Psoas muscle (tissue), 8 donors: ENCODE measurements around the gene CCDC137. TPM values are rescaled to one million over a fixed set of nuclear protein-coding genes. Genes with fewer than 3 reads are reported as not detected.
A peak's percentile ranks its signal among the peaks of the same experiment; 100 is the strongest.

Source experiments
- ATAC-seq, 4 donors: fragments of 200-7000 bp; cut with Tn5 transposase; one replicate each; pipeline ENCODE4 v1.9.1; 2020; ENCODE audit warnings: moderate library complexity in 3 of 4, mild to moderate bottlenecking in 2 of 4
- DNase-seq, 2 donors: peaks; one replicate each; pipeline ENCODE4 v3.0.0-alpha.2; 2020
- H3K27ac ChIP-seq: fragments of 200-600 bp; one replicate; pipeline ENCODE4 v1.8.0; 2022
- H3K27me3 ChIP-seq, 3 donors: fragments of 200-600 bp in 1 of 3; one replicate each; pipeline versions ENCODE4 v1.6.1 to v1.8.0; 2013 to 2022; ENCODE audit warnings: low read length in 2 of 3, mild to moderate bottlenecking in 2 of 3, moderate library complexity in 1 of 3; ENCODE audit not compliant: insufficient read depth in 3 of 3
- H3K36me3 ChIP-seq, 2 donors: fragments of 200-600 bp in 1 of 2; one replicate each; pipeline versions ENCODE4 v1.6.1 to v1.8.0; 2013 to 2022; ENCODE audit warnings: low read depth in 1 of 2, mild to moderate bottlenecking in 1 of 2, moderate library complexity in 1 of 2; ENCODE audit not compliant: insufficient read depth in 1 of 2
- H3K4me1 ChIP-seq: fragments of 200-600 bp; one replicate; pipeline ENCODE4 v1.8.0; 2022
- H3K4me3 ChIP-seq: fragments of 200-600 bp; one replicate; pipeline ENCODE4 v1.8.0; 2022; ENCODE audit warnings: mild to moderate bottlenecking
- H3K9me3 ChIP-seq: fragments of 200-600 bp; one replicate; pipeline ENCODE4 v1.8.0; 2022
- WGBS, 3 donors: extraction: QIAGEN DNeasy Blood & Tissue Kit; methylation state at CpG; one replicate each; pipeline versions ENCODE4 v1.1.6 to v1.1.7; 2013; 5-methylcytosine and 5-hydroxymethylcytosine counted together
- intact Hi-C, 2 donors: fragments of 100-400 bp; cut with DNase I; formaldehyde crosslinking; loops; one replicate each; pipeline versions ENCODE4 v1.11.0 to v1.14.2; 2022
- polyA plus RNA-seq, 3 donors: library from polyadenylated mRNA; stranded (reverse); fragments of 200-250 nt; gene quantifications; one replicate each; pipeline ENCODE4 v1.2.3, GENCODE V29; 2013
- total RNA-seq, 4 donors: library from RNA; stranded (reverse); fragmentation: NEBNext Ultra II Directional in 2 of 4; extraction: Animal tissue kit (Norgen Biotek cat#: 25700) in 2 of 4; gene quantifications; one replicate each; pipeline versions ENCODE4 v1.2.1 to v1.2.4, GENCODE V29; 2021 to 2023
- TF ChIP-seq, protein P1 (sequence below): fragments of 200-600 bp; IDR thresholded peaks from one replicate; pipeline ENCODE4 v1.8.0; 2022; ENCODE audit warnings: antibody characterized with exemption
- donor health status: healthy with polysubstance abuse.
- donor health status: DM: no; HTN: no; CAD: no; lungs with moderate emphysema.
- donor health status: Bipolar disorder and iron deficiency.
- donor health status: healthy.
- donor health status: DM: yes; HTN: yes; CAD: no.
- donor health status: DM: no; HTN: no; CAD: no.
- donor health status: DM: no; HTN: no; CAD: no.
- donor health status: DM: yes; HTN: yes; CAD: no.

CCDC137 gene
- total and polyA plus RNA-seq, 7 donors, result 4.8 to 47.4 (median 11.3) TPM

- peak; percentile 28 to 59 (median 54) for ATAC-seq
- DNase-seq, result no peak
- intact Hi-C loops, result no loop called here
- 38 to 47% (median 43%) methylated on average over 9 to 10 of the region's 10 CpGs for WGBS, 3 donors
- Histone ChIP-seq H3K9me3 (no peaks in the 10 kb centered on the region), H3K27ac (no peak overlapping the region), H3K36me3 (no peaks in the 10 kb centered on the region), H3K27me3 (peaks cover 0 to 6% (median 2%) of the 10 kb centered on the region in 3 donors), H3K4me3 (no peak overlapping the region), H3K4me1 (peaks cover 17% of the 10 kb centered on the region)
- TF ChIP-seq, protein P1, sequence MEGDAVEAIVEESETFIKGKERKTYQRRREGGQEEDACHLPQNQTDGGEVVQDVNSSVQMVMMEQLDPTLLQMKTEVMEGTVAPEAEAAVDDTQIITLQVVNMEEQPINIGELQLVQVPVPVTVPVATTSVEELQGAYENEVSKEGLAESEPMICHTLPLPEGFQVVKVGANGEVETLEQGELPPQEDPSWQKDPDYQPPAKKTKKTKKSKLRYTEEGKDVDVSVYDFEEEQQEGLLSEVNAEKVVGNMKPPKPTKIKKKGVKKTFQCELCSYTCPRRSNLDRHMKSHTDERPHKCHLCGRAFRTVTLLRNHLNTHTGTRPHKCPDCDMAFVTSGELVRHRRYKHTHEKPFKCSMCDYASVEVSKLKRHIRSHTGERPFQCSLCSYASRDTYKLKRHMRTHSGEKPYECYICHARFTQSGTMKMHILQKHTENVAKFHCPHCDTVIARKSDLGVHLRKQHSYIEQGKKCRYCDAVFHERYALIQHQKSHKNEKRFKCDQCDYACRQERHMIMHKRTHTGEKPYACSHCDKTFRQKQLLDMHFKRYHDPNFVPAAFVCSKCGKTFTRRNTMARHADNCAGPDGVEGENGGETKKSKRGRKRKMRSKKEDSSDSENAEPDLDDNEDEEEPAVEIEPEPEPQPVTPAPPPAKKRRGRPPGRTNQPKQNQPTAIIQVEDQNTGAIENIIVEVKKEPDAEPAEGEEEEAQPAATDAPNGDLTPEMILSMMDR, result no peak
Measured at GRCh38 chr17:81722184-81723120, 55.9 kb downstream of the CCDC137 start.

Other genes starting within 250 kb of the CCDC137 start
- gene ACTG1, start 153.9 kb upstream of the CCDC137 start, total RNA-seq, result 100 to 1,000 TPM; 341 to 567 (median 431) TPM
- gene ACTG1, start 153.9 kb upstream of the CCDC137 start, polyA plus RNA-seq, result 100 to 1,000 TPM; 150 to 620 (median 219) TPM
- under 1 TPM in 3 of 4 donors, not detected in 1; 0.13 to 0.71 (median 0.38) TPM for gene FSCN2, start 138.4 kb upstream of the CCDC137 start, total RNA-seq
- under 1 TPM; 0.08 to 0.09 (median 0.08) TPM for gene FSCN2, start 138.4 kb upstream of the CCDC137 start, polyA plus RNA-seq
- gene FAAP100, start 114.4 kb upstream of the CCDC137 start, total RNA-seq, result 10 to 100 TPM; 11.8 to 13.1 (median 12.7) TPM
- gene FAAP100, start 114.4 kb upstream of the CCDC137 start, polyA plus RNA-seq, result 10 to 100 TPM; 11.6 to 16.3 (median 12.6) TPM
- gene NPLOC4, start 29.6 kb upstream of the CCDC137 start, total RNA-seq, result 100 to 1,000 TPM; 151 to 324 (median 219) TPM
- gene NPLOC4, start 29.6 kb upstream of the CCDC137 start, polyA plus RNA-seq, result 100 to 1,000 TPM in 2 of 3 donors, 10 to 100 TPM in 1; 87.3 to 414 (median 117) TPM
- under 1 TPM in 2 of 4 donors, not detected in 2; 0.22 to 0.67 TPM for gene TSPAN10, start 29.5 kb upstream of the CCDC137 start, total RNA-seq
- gene TSPAN10, start 29.5 kb upstream of the CCDC137 start, polyA plus RNA-seq, result under 1 TPM; 0.09 to 0.39 (median 0.14) TPM
- under 1 TPM in 1 of 4 donors, not detected in 3; 0.64 TPM for gene PDE6G, start 10.2 kb upstream of the CCDC137 start, total RNA-seq
- gene PDE6G, start 10.2 kb upstream of the CCDC137 start, polyA plus RNA-seq, result 1 to 10 TPM in 1 of 3 donors, under 1 TPM in 2; 0.25 to 1.5 (median 0.56) TPM
- 10 to 100 TPM; 15.5 to 23.6 (median 20.5) TPM for gene OXLD1, start 132 bp upstream of the CCDC137 start, total RNA-seq
- 10 to 100 TPM; 35.1 to 44.9 (median 39.8) TPM for gene OXLD1, start 132 bp upstream of the CCDC137 start, polyA plus RNA-seq
- 10 to 100 TPM in 3 of 4 donors, 1 to 10 TPM in 1; 7.8 to 15.6 (median 11.9) TPM for gene ARL16, start 17.1 kb downstream of the CCDC137 start, total RNA-seq
- 10 to 100 TPM; 23.2 to 29.3 (median 29.1) TPM for gene ARL16, start 17.1 kb downstream of the CCDC137 start, polyA plus RNA-seq
- gene HGS, start 17.3 kb downstream of the CCDC137 start, total RNA-seq, result 10 to 100 TPM; 38.6 to 74.5 (median 56.5) TPM
- gene HGS, start 17.3 kb downstream of the CCDC137 start, polyA plus RNA-seq, result 100 to 1,000 TPM in 2 of 3 donors, 10 to 100 TPM in 1; 62.3 to 158 (median 139) TPM
- gene MRPL12, start 36.6 kb downstream of the CCDC137 start, total RNA-seq, result 100 to 1,000 TPM in 2 of 4 donors, 10 to 100 TPM in 2; 93.0 to 175 (median 104) TPM
- 100 to 1,000 TPM; 222 to 558 (median 242) TPM for gene MRPL12, start 36.6 kb downstream of the CCDC137 start, polyA plus RNA-seq
- 1 to 10 TPM; 2.4 to 6.3 (median 3.8) TPM for gene SLC25A10, start 45.5 kb downstream of the CCDC137 start, total RNA-seq
- 1 to 10 TPM; 5.9 to 7.0 (median 6.3) TPM for gene SLC25A10, start 45.5 kb downstream of the CCDC137 start, polyA plus RNA-seq
- not detected for gene GCGR, start 137.4 kb downstream of the CCDC137 start, total RNA-seq
- under 1 TPM in 2 of 3 donors, not detected in 1; 0.03 to 0.08 TPM for gene GCGR, start 137.4 kb downstream of the CCDC137 start, polyA plus RNA-seq
- gene MCRIP1, start 166.6 kb downstream of the CCDC137 start, total RNA-seq, result 10 to 100 TPM; 20.5 to 47.6 (median 25.7) TPM
- gene MCRIP1, start 166.6 kb downstream of the CCDC137 start, polyA plus RNA-seq, result 100 to 1,000 TPM in 1 of 3 donors, 10 to 100 TPM in 2; 45.1 to 187 (median 57.1) TPM
- 1,000 to 10,000 TPM in 3 of 4 donors, 100 to 1,000 TPM in 1; 976 to 2,217 (median 1,286) TPM for gene PPP1R27, start 168.3 kb downstream of the CCDC137 start, total RNA-seq
- gene PPP1R27, start 168.3 kb downstream of the CCDC137 start, polyA plus RNA-seq, result 100 to 1,000 TPM; 296 to 661 (median 603) TPM
- gene P4HB, start 193.8 kb downstream of the CCDC137 start, total RNA-seq, result 100 to 1,000 TPM; 244 to 361 (median 296) TPM
- 100 to 1,000 TPM; 236 to 384 (median 267) TPM for gene P4HB, start 193.8 kb downstream of the CCDC137 start, polyA plus RNA-seq
- gene ARHGDIA, start 204.6 kb downstream of the CCDC137 start, total RNA-seq, result 100 to 1,000 TPM in 3 of 4 donors, 10 to 100 TPM in 1; 88.3 to 192 (median 160) TPM
- gene ARHGDIA, start 204.6 kb downstream of the CCDC137 start, polyA plus RNA-seq, result 100 to 1,000 TPM in 2 of 3 donors, 10 to 100 TPM in 1; 79.1 to 268 (median 100) TPM
- gene ALYREF, start 224.8 kb downstream of the CCDC137 start, total RNA-seq, result 10 to 100 TPM; 23.0 to 58.4 (median 47.1) TPM
- 10 to 100 TPM; 37.5 to 79.8 (median 43.8) TPM for gene ALYREF, start 224.8 kb downstream of the CCDC137 start, polyA plus RNA-seq
- 100 to 1,000 TPM; 118 to 208 (median 135) TPM for gene ANAPC11, start 225.0 kb downstream of the CCDC137 start, total RNA-seq
- 100 to 1,000 TPM; 273 to 369 (median 323) TPM for gene ANAPC11, start 225.0 kb downstream of the CCDC137 start, polyA plus RNA-seq
- under 1 TPM; 0.42 to 0.78 (median 0.55) TPM for gene NPB, start 235.5 kb downstream of the CCDC137 start, total RNA-seq
- gene NPB, start 235.5 kb downstream of the CCDC137 start, polyA plus RNA-seq, result 1 to 10 TPM in 1 of 3 donors, under 1 TPM in 2; 0.73 to 2.9 (median 0.76) TPM
- gene PCYT2, start 244.7 kb downstream of the CCDC137 start, total RNA-seq, result 10 to 100 TPM; 10.2 to 26.9 (median 19.2) TPM
- 10 to 100 TPM; 13.2 to 14.1 (median 13.3) TPM for gene PCYT2, start 244.7 kb downstream of the CCDC137 start, polyA plus RNA-seq